Spinal cord (tissue), 10 donors: ENCODE results near the gene KCNA10. TPM values are rescaled to one million over a fixed set of nuclear protein-coding genes. Genes with fewer than 3 reads are reported as not detected.

Experiments used
- DNase-seq, 6 donors: peaks; one replicate each; pipeline versions ENCODE4 v3.0.0 to v3.0.0-alpha.2; 2013 to 2015; ENCODE audit warnings: low spot score in 6 of 6, low read depth in 4 of 6
- H3K27ac ChIP-seq: one replicate; pipeline ENCODE4 v1.5.1; 2013; ENCODE audit warnings: low read depth, low read length, control low read depth
- H3K27me3 ChIP-seq: one replicate; pipeline ENCODE4 v1.6.1; 2013; ENCODE audit warnings: low read length; ENCODE audit not compliant: control insufficient read depth, insufficient read depth
- H3K36me3 ChIP-seq: one replicate; pipeline ENCODE4 v1.6.1; 2013; ENCODE audit warnings: low read length; ENCODE audit not compliant: control insufficient read depth, insufficient read depth
- H3K4me1 ChIP-seq: one replicate; pipeline ENCODE4 v1.6.1; 2013; ENCODE audit warnings: low read length; ENCODE audit not compliant: control insufficient read depth, insufficient read depth
- H3K4me3 ChIP-seq: one replicate; pipeline ENCODE4 v1.5.1; 2013; ENCODE audit warnings: low read depth, low read length, control low read depth
- H3K9me3 ChIP-seq: one replicate; pipeline ENCODE4 v1.6.1; 2013; ENCODE audit warnings: low read length; ENCODE audit not compliant: control insufficient read depth, insufficient read depth
- WGBS: methylation state at CpG from one replicate; pipeline ENCODE4 v1.1.5; 2013; ENCODE audit warnings: missing lambda C conversion rate; ENCODE audit not compliant: insufficient coverage; 5-methylcytosine and 5-hydroxymethylcytosine counted together
- polyA plus RNA-seq, 2 donors: library from polyadenylated mRNA; unstranded; fragments of 120-200 nt; gene quantifications; one replicate each; pipeline ENCODE4 v1.2.1, GENCODE V29; 2013; ENCODE audit not compliant: insufficient read length in 2 of 2
- total RNA-seq, 2 donors: library from RNA; depleted of rRNA in 1 of 2; stranded (reverse); fragments of 120-200 nt in 1 of 2; fragments of >200 nt in 1 of 2; gene quantifications; one replicate each; pipeline versions ENCODE4 v1.2.3 to v1.2.4, GENCODE V29; 2013 to 2014
- donor health status: healthy.

KCNA10 gene
- total and polyA plus RNA-seq, 4 donors, result not detected

DNA sequence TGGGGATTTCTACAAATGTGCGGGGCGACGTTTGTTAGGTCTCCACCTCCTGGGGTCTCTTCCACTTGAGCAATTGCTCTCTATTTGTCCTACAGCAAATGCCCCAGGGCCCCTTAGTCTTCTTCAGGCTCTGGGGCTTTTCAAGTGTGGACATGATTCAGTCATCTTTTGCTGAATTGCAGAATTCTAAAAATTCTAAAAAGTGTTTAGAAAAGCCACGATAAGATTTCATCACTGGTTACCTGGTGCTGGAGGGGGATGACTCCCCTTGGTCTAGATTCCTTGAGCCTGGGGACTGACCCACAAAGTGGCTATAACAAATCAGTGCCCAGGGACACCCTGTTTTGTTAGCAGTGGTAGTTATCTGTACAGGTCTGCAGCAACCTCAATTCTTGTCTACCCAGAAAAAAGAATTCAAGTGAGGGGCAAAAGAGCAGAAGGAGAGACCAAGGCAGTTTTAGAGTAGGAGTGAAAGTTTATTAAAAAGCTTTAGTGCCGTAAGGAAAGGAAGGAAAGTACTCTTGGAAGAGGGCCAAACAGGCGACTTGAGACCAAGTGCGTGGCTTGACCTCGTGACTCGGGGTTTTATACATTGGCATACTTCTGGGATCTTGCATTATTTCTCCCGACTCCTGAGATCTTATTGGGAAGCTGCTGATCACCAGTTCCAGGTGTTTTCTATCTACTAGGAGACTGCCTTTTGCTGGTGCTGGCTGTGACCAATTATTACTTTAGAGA is 42.8 kb downstream of the KCNA10 start:
- Histone ChIP-seq H3K4me3 (no peak overlapping the region), H3K36me3 (no peaks in the 10 kb centered on the region), H3K27ac (no peak overlapping the region), H3K9me3 (no peaks in the 10 kb centered on the region), H3K27me3 (no peaks in the 10 kb centered on the region), H3K4me1 (no peaks in the 10 kb centered on the region)
- no peak for DNase-seq
- WGBS, result 79% methylated on average over 4 of the region's 10 CpGs

DNA sequence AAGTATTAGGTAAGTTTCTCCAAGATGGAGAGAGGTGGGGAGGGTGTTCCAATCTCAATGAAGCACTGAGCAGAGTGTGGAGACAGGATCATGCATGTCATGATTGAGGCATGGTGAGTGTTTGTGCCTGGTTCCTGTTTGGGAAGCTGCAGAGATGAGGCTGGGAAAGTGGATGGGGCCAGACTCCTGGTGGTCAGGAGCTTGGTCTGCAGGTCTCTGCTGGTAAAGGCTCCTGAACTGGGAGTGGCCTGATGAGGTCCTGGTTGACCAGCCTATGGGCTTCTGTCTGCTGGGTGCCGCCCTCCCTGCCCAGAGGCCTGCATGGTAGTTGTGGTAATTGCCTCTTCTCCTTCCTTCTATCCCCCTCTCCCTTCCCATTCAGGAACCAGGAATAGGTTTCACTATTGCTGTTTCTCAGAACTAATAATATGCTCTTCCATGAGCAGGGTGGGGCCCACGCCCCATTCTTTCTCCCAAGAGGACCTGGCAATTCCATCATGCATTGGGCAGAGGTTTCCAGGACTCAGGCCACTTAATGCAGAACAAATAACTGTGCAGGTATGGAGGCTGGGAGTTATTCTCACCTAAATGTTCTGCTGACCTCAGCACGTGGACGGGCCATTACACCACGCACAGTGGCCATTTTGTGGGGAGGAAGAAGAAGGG is 43.5 kb downstream of the KCNA10 start:
- no peak overlapping the region for H3K4me3 ChIP-seq
- no peaks in the 10 kb centered on the region for H3K4me1 ChIP-seq
- DNase-seq, result no peak
- H3K36me3 ChIP-seq, result no peaks in the 10 kb centered on the region
- H3K9me3 ChIP-seq, result no peaks in the 10 kb centered on the region
- H3K27ac ChIP-seq, result no peak overlapping the region
- H3K27me3 ChIP-seq, result no peaks in the 10 kb centered on the region
- 93% methylated on average over 3 of the region's 5 CpGs for WGBS

DNA sequence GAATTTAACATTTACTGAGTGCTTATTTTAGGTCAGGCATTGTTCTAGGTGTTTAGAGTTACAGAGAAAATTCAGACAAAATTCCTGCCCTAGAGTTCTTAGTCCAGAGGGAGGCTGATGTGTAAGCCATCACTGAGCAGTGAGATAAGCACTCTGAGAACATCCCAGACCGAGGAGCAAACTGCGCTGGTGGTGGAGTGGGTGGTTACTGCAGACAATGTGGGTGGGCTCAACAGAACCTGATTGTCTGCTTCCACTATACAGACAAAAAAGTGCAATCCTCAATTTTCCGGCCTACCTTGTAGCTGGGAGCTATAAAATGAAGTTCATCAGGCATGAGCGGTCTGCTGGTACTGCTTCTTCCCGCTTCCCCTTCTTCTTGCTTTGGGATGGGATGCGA is 44.5 kb downstream of the KCNA10 start:
- Histone ChIP-seq H3K9me3 (no peaks in the 10 kb centered on the region), H3K36me3 (no peaks in the 10 kb centered on the region), H3K4me3 (no peak overlapping the region), H3K27ac (no peak overlapping the region), H3K27me3 (no peaks in the 10 kb centered on the region), H3K4me1 (no peaks in the 10 kb centered on the region)
- WGBS, result 97% methylated on average over 4 of the region's 6 CpGs
- DNase-seq, result no peak

DNA sequence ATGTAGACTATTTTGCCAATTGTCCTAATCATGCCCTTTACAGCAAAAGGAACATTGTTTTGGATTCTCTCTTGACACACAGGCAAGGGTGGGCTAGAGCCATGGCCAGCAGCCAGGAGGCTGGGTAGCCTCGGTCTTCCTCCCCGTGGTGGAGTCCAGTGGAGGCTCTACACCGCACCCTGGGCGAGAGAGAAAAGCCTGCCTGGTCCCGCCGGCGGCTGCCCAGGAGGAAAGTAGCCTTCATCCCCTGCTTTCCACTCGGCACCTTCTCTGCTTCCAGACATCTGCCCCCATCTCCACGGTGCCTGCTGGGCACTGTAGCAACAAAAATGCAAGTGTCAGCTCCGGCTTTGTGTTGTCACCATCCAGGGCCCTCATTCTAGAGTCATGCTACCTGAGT is 46.4 kb downstream of the KCNA10 start:
- H3K27ac ChIP-seq, result no peak overlapping the region
- no peaks in the 10 kb centered on the region for H3K36me3 ChIP-seq
- WGBS, result 76% methylated on average over 10 of the region's 10 CpGs
- H3K27me3 ChIP-seq, result no peaks in the 10 kb centered on the region
- H3K4me3 ChIP-seq, result no peak overlapping the region
- no peaks in the 10 kb centered on the region for H3K4me1 ChIP-seq
- H3K9me3 ChIP-seq, result no peaks in the 10 kb centered on the region
- no peak for DNase-seq

DNA sequence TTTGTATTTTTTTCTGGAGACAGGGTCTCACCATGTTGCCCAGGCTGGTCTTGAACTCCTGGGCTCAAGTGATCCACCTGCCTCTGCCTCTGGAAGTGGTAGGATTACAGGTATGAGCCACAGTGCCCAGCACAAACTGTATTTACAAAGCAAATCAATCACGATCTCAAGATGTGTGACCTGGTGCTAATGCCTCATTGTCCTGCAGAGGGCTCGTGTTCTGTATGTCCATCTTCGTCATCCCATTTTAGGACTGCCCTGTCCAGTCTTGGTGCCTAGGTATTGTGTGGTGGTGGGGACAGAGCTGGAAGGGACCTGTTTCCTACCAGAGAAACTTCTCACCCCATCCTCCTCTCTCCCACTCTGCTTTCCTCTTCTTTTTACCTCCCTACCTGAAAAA is 47.8 kb downstream of the KCNA10 start:
- Histone ChIP-seq H3K36me3 (no peaks in the 10 kb centered on the region), H3K27me3 (no peaks in the 10 kb centered on the region), H3K4me3 (no peak overlapping the region), H3K9me3 (no peaks in the 10 kb centered on the region), H3K4me1 (peaks cover under 1% of the 10 kb centered on the region), H3K27ac (no peak overlapping the region)
- WGBS, result no CpG with 5 or more reads among the region's 3 CpGs
- no peak for DNase-seq

Other genes with a start within 250 kb of the KCNA10 start
- gene RBM15, start 179.8 kb downstream of the KCNA10 start, total RNA-seq, result 10 to 100 TPM; 29.4 to 33.2 TPM
- 1 to 10 TPM; 5.5 to 8.0 TPM for gene RBM15, start 179.8 kb downstream of the KCNA10 start, polyA plus RNA-seq
- gene SLC16A4, start 128.1 kb downstream of the KCNA10 start, total RNA-seq, result 10 to 100 TPM; 24.1 to 27.5 TPM
- 1 to 10 TPM; 7.7 to 9.4 TPM for gene SLC16A4, start 128.1 kb downstream of the KCNA10 start, polyA plus RNA-seq
- 100 to 1,000 TPM in 1 of 2 donors, 10 to 100 TPM in 1; 39.6 to 128 TPM for gene LAMTOR5, start 111.5 kb downstream of the KCNA10 start, total RNA-seq
- 100 to 1,000 TPM; 143 to 151 TPM for gene LAMTOR5, start 111.5 kb downstream of the KCNA10 start, polyA plus RNA-seq
- gene PROK1, start 68.0 kb downstream of the KCNA10 start, total RNA-seq, result under 1 TPM; 0.17 to 0.30 TPM
- 1 to 10 TPM in 1 of 2 donors, under 1 TPM in 1; 0.59 to 1.0 TPM for gene PROK1, start 68.0 kb downstream of the KCNA10 start, polyA plus RNA-seq
- 10 to 100 TPM; 10.2 to 36.6 TPM for gene KCNA2, start 87.2 kb upstream of the KCNA10 start, total RNA-seq
- 10 to 100 TPM; 21.3 to 22.8 TPM for gene KCNA2, start 87.2 kb upstream of the KCNA10 start, polyA plus RNA-seq
- gene KCNA3, start 155.8 kb upstream of the KCNA10 start, total RNA-seq, result 10 to 100 TPM in 1 of 2 donors, 1 to 10 TPM in 1; 4.0 to 11.5 TPM
- 1 to 10 TPM; 2.3 to 4.9 TPM for gene KCNA3, start 155.8 kb upstream of the KCNA10 start, polyA plus RNA-seq